HCT116 (cell line): ENCODE measurements around the gene TLE3. TPM values are rescaled to one million over a fixed set of nuclear protein-coding genes. Genes with fewer than 3 reads are reported as not detected.

ENCODE experiments used
- ATAC-seq: fragments of 200-7000 bp; cut with Tn5 transposase; 2 replicates; pipeline ENCODE4 v1.9.1; 2020; ENCODE audit warnings: mild to moderate bottlenecking, moderate library complexity
- BruUV-seq: library from RNA; stranded (reverse); fragments of 400-500 nt; replicated peaks from 2 replicates; lab custom pipeline; 2021; lab: Mats Ljungman, UMichigan
- CTCF ChIA-PET: fragments of 300-600 bp; sonication (Branson Sonifier 250); formaldehyde crosslinking; loops from one replicate; lab custom pipeline; 2021; ENCODE audit warnings: antibody characterized with exemption; lab: Charles Lee
- POLR2A ChIA-PET: fragments of 300-600, 350-600 bp; sonication (Branson Sonifier 250); formaldehyde crosslinking; loops from one replicate; lab custom pipeline; 2021; ENCODE audit warnings: antibody characterized with exemption; lab: Charles Lee
- RAD21 ChIA-PET, 2 experiments: fragments of 300-600 bp; sonication (Branson Sonifier 250); formaldehyde crosslinking; loops; one replicate each; lab custom pipeline; 2023; ENCODE audit warnings: low total read pairs in 2 of 2; ENCODE audit not compliant: uncharacterized antibody in 2 of 2, unreplicated experiment in 2 of 2, low non-redundant PET in 1 of 2; lab: Charles Lee
- DNase-seq: peaks from one replicate; pipeline ENCODE4 v3.0.0-alpha.2; 2010; ENCODE audit warnings: low read depth, low spot score
- H2AFZ ChIP-seq: fragments of 200-600 bp; shearing (Covaris generic), sonication (generic); 2 replicates; pipeline ENCODE4 v1.6.1; 2017; ENCODE audit warnings: low read depth, mixed run types, mixed read lengths, antibody characterized with exemption, low read length; ENCODE audit not compliant: poor library complexity, severe bottlenecking
- H3K27ac ChIP-seq: 2 replicates; pipeline ENCODE4 v1.5.1; 2012; ENCODE audit warnings: low read depth, low read length
- H3K27me3 ChIP-seq: fragments of 200-600 bp; sonication (generic); 2 replicates; pipeline ENCODE4 v1.6.1; 2016; ENCODE audit warnings: mixed run types, low read length, mixed read lengths; ENCODE audit not compliant: insufficient read depth
- H3K36me3 ChIP-seq, 2 experiments: fragments of 200-500 bp in 1 of 2; fragments of 200-600 bp in 1 of 2; sonication (Bioruptor generic) in 1 of 2; sonication (generic) in 1 of 2; 2 replicates each; pipeline versions ENCODE4 v1.5.1 to v1.6.1; 2014 to 2016; ENCODE audit warnings: low read length in 2 of 2, inconsistent platforms in 1 of 2, mixed read lengths in 1 of 2, mixed run types in 1 of 2; ENCODE audit not compliant: insufficient read depth in 2 of 2, control insufficient read depth in 1 of 2
- H3K4me1 ChIP-seq, 2 experiments: fragments of 200-600 bp in 1 of 2; sonication (generic) in 1 of 2; 2 replicates each; pipeline versions ENCODE4 v1.5.1 to v1.6.1; 2012 to 2017; ENCODE audit warnings: low read length in 2 of 2, inconsistent platforms in 1 of 2, mild to moderate bottlenecking in 1 of 2, mixed read lengths in 1 of 2, mixed run types in 1 of 2, moderate library complexity in 1 of 2; ENCODE audit not compliant: insufficient read depth in 2 of 2, control insufficient read depth in 1 of 2
- H3K4me2 ChIP-seq: fragments of 200-600 bp; sonication (generic); 2 replicates; pipeline ENCODE4 v1.6.1; 2017; ENCODE audit warnings: mixed run types, low read length, mixed read lengths
- H3K4me3 ChIP-seq, 2 experiments: fragments of 200-600 bp in 1 of 2; sonication (generic) in 1 of 2; replicated peaks in 1 of 2; 2 replicates each; pipeline ENCODE4 v1.5.1; 2011 to 2016; ENCODE audit warnings: low read length in 2 of 2, control low read depth in 1 of 2, low read depth in 1 of 2, mild to moderate bottlenecking in 1 of 2, mixed read lengths in 1 of 2, mixed run types in 1 of 2
- H3K79me2 ChIP-seq: fragments of 200-600 bp; sonication (generic); 2 replicates; pipeline ENCODE4 v1.6.1; 2017; ENCODE audit warnings: mild to moderate bottlenecking, mixed run types, low read length, moderate library complexity, mixed read lengths; ENCODE audit not compliant: insufficient read depth
- H3K9ac ChIP-seq: fragments of 200-600 bp; sonication (generic); 2 replicates; pipeline ENCODE4 v1.6.1; 2016; ENCODE audit warnings: low read length, mixed read lengths
- H3K9me2 ChIP-seq: fragments of 200-600 bp; sonication (generic), shearing (Covaris generic); 2 replicates; pipeline ENCODE4 v1.6.1; 2017; ENCODE audit warnings: mixed run types, mild to moderate bottlenecking, moderate library complexity; ENCODE audit not compliant: insufficient read depth
- H3K9me3 ChIP-seq, 2 experiments: fragments of 200-500 bp in 1 of 2; fragments of 200-600 bp in 1 of 2; sonication (Bioruptor generic) in 1 of 2; sonication (generic) in 1 of 2; 2 replicates each; pipeline ENCODE4 v1.6.1; 2014 to 2017; ENCODE audit warnings: low read length in 2 of 2, mixed read lengths in 2 of 2, inconsistent platforms in 1 of 2, low read depth in 1 of 2, mild to moderate bottlenecking in 1 of 2, mixed run types in 1 of 2, moderate library complexity in 1 of 2; ENCODE audit not compliant: control insufficient read depth in 1 of 2, insufficient read depth in 1 of 2
- H4K20me1 ChIP-seq: fragments of 200-600 bp; sonication (generic), shearing (Covaris generic); 2 replicates; pipeline ENCODE4 v1.6.1; 2017; ENCODE audit warnings: mixed run types, mild to moderate bottlenecking, moderate library complexity; ENCODE audit not compliant: insufficient read depth
- ATF3 ChIP-seq: IDR thresholded peaks from 2 replicates; pipeline ENCODE4 v1.6.1; 2012
- CBX3 ChIP-seq: IDR thresholded peaks from 2 replicates; pipeline ENCODE4 v1.6.1; 2012; ENCODE audit warnings: low read depth
- EGR1 ChIP-seq: IDR thresholded peaks from 2 replicates; pipeline ENCODE4 v1.6.1; 2012; ENCODE audit warnings: low read depth
- EZH2 ChIP-seq: fragments of 200-600 bp; sonication (generic); IDR thresholded peaks from 2 replicates; pipeline ENCODE4 v1.6.1; 2017; ENCODE audit warnings: antibody characterized with exemption, mixed run types
- EZH2phosphoT487 ChIP-seq: fragments of 200-600 bp; IDR thresholded peaks from 2 replicates; pipeline ENCODE4 v1.6.1; 2018; ENCODE audit warnings: antibody characterized with exemption, borderline replicate concordance
- FOSL1 ChIP-seq: IDR thresholded peaks from 2 replicates; pipeline ENCODE4 v1.6.1; 2012; ENCODE audit warnings: low read depth
- MAX ChIP-seq: IDR thresholded peaks from 2 replicates; pipeline ENCODE4 v1.6.1; 2012
- POLR2AphosphoS5 ChIP-seq: IDR thresholded peaks from 2 replicates; pipeline ENCODE4 v1.6.1; 2011; ENCODE audit warnings: mild to moderate bottlenecking, low read depth, low read length, moderate library complexity
- RAD21 ChIP-seq: IDR thresholded peaks from 2 replicates; pipeline ENCODE4 v1.6.1; 2012; ENCODE audit warnings: low read depth, mild to moderate bottlenecking
- SIN3A ChIP-seq: IDR thresholded peaks from 2 replicates; pipeline ENCODE4 v1.6.1; 2012; ENCODE audit warnings: low read depth
- SRF ChIP-seq: IDR thresholded peaks from 2 replicates; pipeline ENCODE4 v1.6.1; 2012; ENCODE audit warnings: low read depth
- YY1 ChIP-seq: IDR thresholded peaks from 2 replicates; pipeline ENCODE4 v1.6.1; 2011; ENCODE audit warnings: low read length, low read depth, moderate library complexity, mild to moderate bottlenecking; ENCODE audit not compliant: insufficient replicate concordance; ENCODE audit errors: extremely low read depth
- ZBTB33 ChIP-seq: IDR thresholded peaks from 2 replicates; pipeline ENCODE4 v1.6.1; 2011; ENCODE audit warnings: mild to moderate bottlenecking, low read length, moderate library complexity; ENCODE audit not compliant: insufficient replicate concordance; ENCODE audit errors: extremely low read depth
- ZNF274 ChIP-seq: fragments of 200-500 bp; sonication (Bioruptor generic); IDR thresholded peaks from 2 replicates; pipeline ENCODE4 v1.6.1; 2014; ENCODE audit warnings: mild to moderate bottlenecking, low read depth, low read length, inconsistent platforms
- intact Hi-C: fragments of 100-400 bp; cut with micrococcal nuclease; formaldehyde crosslinking; loops from 2 replicates; pipeline ENCODE4 v1.10.0; 2022
- total RNA-seq: library from RNA; stranded (reverse); gene quantifications from one replicate; pipeline ENCODE4 v1.2.1, GENCODE V29; 2021; ENCODE audit not compliant: unreplicated experiment
- TF ChIP-seq, protein P1 (sequence below): IDR thresholded peaks from 2 replicates; pipeline ENCODE4 v1.6.1; 2012; ENCODE audit warnings: low read depth
- TF ChIP-seq, protein P2 (sequence below), 3 experiments: fragments of 200-600 bp in 1 of 3; sonication (generic) in 1 of 3; IDR thresholded peaks in 2 of 3; conservative IDR thresholded peaks in 1 of 3; 2 replicates each; pipeline ENCODE4 v1.5.1; 2012 to 2017; ENCODE audit warnings: low read depth in 2 of 3, low read length in 2 of 3, antibody characterized with exemption in 1 of 3, borderline replicate concordance in 1 of 3, control low read depth in 1 of 3, mild to moderate bottlenecking in 1 of 3, mixed read lengths in 1 of 3, mixed run types in 1 of 3, moderate library complexity in 1 of 3; ENCODE audit not compliant: insufficient read depth in 1 of 3

TLE3 gene
- total RNA-seq, 1 experiment from 2014 or later: 53.9 TPM

DNA sequence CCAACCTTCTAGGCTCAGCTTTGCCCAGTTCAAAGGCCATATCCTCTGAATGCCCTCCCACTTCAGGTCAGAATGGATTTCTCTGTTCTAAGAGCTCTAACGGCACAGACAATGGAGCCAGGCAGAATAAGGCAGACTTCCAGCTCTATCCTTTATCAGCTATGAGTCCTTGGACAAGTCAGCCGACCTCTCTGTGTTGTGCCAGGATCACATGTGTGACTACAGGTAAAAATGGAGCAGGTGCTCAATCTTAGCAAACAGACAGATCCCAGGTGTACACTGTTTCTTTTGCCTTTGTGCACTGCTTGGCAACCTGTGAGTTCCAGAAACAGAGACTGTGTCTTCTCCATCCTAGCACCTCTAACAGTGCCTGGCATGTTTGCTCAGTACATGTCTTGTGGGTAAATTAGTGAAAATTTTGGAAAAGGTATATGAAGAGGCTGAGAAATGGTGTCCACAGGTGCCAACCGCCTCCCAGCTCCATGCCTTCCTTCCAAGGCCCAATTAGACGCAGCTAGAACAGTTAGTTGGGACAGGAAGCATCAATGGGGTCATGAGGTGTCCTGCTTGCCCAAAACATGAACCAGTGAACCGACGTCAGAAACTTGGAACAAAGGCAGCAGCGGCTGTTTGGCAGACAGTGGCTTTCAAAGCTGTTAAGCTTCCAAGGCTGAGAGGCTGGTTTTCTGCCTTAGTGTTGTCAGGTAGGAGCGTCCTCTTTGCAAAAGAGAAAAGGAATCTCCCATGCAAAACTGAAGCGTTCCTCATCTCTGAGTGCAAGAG lies 28.7 kb downstream of the TLE3 start (continued):
- TF ChIP-seq EGR1: no peak

DNA sequence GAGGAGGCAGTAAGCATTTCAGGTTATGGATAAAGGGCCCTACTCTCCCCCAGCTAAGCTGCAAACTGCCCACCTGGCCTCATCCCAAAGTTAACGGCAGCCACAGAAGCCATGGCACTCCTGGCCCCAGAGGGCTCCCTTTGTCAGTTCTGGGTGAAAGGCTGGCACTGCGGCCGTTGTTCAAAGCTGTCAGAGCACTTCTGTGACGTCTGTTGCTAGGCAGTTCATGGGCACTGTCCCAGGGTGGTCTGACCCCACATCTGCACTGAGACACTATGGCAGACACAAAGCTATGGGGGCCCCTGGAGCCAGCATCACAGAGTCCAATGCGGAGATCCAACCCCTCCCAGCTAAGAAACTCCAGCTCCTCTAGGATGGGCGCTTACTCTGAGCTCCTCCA lies 30.0 kb downstream of the TLE3 start:
- POLR2A ChIA-PET: interaction anchor here (1.0 kb wide), 1 partner anchor 32 kb away, joined by 4 read pairs; no protein-coding TSS in a partner anchor
- Histone ChIP-seq H3K9me3 (no peaks in the 10 kb centered on the region), H3K4me3 (no peak overlapping the region), H3K9me2 (no peaks in the 10 kb centered on the region), H3K27me3 (no peaks in the 10 kb centered on the region), H3K79me2 (no peaks in the 10 kb centered on the region), H3K27ac (no peak overlapping the region), H3K36me3 (peaks cover 36 to 45% of the 10 kb centered on the region in 2 experiments; a peak in 3 of 4 replicates), H4K20me1 (no peaks in the 10 kb centered on the region), H3K4me1 (no peaks in the 10 kb centered on the region), H2AFZ (no peak overlapping the region), H3K9ac (no peak overlapping the region), H3K4me2 (no peak overlapping the region)
- RAD21 ChIA-PET: no interaction called here
- CTCF ChIA-PET: interaction anchor here (1.2 kb wide), 1 partner anchor 305 kb away, joined by 3 read pairs; no protein-coding TSS in a partner anchor
- no peak for DNase-seq
- no peak for ATAC-seq
- intact Hi-C loops: no loop called here
- no TSS peak for BruUV-seq
- TF ChIP-seq ZBTB33 (no peak), FOSL1 (no peak), YY1 (no peak), ATF3 (no peak), EZH2 (no peak), ZNF274 (no peak), EGR1 (no peak), SIN3A (no peak), RAD21 (no peak), EZH2phosphoT487 (no peak), MAX (no peak), POLR2AphosphoS5 (no peak), CBX3 (no peak), SRF (no peak)
- TF ChIP-seq, protein P1, sequence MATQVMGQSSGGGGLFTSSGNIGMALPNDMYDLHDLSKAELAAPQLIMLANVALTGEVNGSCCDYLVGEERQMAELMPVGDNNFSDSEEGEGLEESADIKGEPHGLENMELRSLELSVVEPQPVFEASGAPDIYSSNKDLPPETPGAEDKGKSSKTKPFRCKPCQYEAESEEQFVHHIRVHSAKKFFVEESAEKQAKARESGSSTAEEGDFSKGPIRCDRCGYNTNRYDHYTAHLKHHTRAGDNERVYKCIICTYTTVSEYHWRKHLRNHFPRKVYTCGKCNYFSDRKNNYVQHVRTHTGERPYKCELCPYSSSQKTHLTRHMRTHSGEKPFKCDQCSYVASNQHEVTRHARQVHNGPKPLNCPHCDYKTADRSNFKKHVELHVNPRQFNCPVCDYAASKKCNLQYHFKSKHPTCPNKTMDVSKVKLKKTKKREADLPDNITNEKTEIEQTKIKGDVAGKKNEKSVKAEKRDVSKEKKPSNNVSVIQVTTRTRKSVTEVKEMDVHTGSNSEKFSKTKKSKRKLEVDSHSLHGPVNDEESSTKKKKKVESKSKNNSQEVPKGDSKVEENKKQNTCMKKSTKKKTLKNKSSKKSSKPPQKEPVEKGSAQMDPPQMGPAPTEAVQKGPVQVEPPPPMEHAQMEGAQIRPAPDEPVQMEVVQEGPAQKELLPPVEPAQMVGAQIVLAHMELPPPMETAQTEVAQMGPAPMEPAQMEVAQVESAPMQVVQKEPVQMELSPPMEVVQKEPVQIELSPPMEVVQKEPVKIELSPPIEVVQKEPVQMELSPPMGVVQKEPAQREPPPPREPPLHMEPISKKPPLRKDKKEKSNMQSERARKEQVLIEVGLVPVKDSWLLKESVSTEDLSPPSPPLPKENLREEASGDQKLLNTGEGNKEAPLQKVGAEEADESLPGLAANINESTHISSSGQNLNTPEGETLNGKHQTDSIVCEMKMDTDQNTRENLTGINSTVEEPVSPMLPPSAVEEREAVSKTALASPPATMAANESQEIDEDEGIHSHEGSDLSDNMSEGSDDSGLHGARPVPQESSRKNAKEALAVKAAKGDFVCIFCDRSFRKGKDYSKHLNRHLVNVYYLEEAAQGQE: no peak
- TF ChIP-seq, protein P2, sequence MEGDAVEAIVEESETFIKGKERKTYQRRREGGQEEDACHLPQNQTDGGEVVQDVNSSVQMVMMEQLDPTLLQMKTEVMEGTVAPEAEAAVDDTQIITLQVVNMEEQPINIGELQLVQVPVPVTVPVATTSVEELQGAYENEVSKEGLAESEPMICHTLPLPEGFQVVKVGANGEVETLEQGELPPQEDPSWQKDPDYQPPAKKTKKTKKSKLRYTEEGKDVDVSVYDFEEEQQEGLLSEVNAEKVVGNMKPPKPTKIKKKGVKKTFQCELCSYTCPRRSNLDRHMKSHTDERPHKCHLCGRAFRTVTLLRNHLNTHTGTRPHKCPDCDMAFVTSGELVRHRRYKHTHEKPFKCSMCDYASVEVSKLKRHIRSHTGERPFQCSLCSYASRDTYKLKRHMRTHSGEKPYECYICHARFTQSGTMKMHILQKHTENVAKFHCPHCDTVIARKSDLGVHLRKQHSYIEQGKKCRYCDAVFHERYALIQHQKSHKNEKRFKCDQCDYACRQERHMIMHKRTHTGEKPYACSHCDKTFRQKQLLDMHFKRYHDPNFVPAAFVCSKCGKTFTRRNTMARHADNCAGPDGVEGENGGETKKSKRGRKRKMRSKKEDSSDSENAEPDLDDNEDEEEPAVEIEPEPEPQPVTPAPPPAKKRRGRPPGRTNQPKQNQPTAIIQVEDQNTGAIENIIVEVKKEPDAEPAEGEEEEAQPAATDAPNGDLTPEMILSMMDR (IDR thresholded peaks at IDR 0.05 in 2 of 3, conservative IDR thresholded peaks at IDR 0.05 in 1 of 3; ENCODE audit: borderline replicate concordance in 1 of 3, insufficient read depth in 1 of 3, low read depth in 2 of 3, low read length in 2 of 3): no peak
